ENCODE data around the gene SRGAP2.
"Not testable (repeated sequence)": the region's sequence is repeated elsewhere in the genome, so short reads cannot be mapped to it uniquely, and the experiment has no call there.

GRCh38 chr1:206167350-206168029 is 35.9 kb upstream of the SRGAP2 start:
- not testable (repeated sequence) for TF ChIP-seq EP300, POLR2A, POLR2AphosphoS5 (IDR thresholded peaks at IDR 0.05)
- peak in 1 of 2 donors; percentile 17 for TF ChIP-seq CTCF (IDR thresholded peaks at IDR 0.05)
